Measurements from ENCODE around the gene PTPRN2.

PTPRN2 gene

DNA sequence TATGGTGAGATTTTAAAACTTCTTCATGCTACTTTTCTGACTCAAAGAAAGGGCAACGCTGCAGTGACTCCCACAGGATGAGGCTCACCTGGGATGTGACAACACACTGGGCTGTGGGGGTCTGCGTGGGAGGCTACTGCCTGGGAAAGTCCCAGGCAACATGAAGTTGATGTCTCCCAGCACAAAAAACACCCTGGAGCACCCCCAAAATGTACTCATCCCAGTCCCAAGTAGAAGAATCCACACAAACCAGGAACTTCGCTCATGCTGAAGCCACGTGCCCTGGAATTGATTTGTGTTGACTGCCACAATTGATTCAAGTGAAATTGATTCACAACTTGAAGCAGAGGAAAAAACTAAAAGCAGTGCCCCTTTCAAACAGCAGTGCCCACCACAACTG lies 24.9 kb upstream of the PTPRN2 start:
- TF ChIP-seq POLR2A (IDR thresholded peaks at IDR 0.05; ENCODE audit: extremely low read depth, insufficient read length) (no peak), MYC (IDR thresholded peaks at IDR 0.05; ENCODE audit: low read depth, low read length) (no peak)
- TF ChIP-seq, protein P1, sequence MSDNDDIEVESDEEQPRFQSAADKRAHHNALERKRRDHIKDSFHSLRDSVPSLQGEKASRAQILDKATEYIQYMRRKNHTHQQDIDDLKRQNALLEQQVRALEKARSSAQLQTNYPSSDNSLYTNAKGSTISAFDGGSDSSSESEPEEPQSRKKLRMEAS (IDR thresholded peaks at IDR 0.05; ENCODE audit: low read depth, low read length) = no peak
- TF ChIP-seq, protein P2, sequence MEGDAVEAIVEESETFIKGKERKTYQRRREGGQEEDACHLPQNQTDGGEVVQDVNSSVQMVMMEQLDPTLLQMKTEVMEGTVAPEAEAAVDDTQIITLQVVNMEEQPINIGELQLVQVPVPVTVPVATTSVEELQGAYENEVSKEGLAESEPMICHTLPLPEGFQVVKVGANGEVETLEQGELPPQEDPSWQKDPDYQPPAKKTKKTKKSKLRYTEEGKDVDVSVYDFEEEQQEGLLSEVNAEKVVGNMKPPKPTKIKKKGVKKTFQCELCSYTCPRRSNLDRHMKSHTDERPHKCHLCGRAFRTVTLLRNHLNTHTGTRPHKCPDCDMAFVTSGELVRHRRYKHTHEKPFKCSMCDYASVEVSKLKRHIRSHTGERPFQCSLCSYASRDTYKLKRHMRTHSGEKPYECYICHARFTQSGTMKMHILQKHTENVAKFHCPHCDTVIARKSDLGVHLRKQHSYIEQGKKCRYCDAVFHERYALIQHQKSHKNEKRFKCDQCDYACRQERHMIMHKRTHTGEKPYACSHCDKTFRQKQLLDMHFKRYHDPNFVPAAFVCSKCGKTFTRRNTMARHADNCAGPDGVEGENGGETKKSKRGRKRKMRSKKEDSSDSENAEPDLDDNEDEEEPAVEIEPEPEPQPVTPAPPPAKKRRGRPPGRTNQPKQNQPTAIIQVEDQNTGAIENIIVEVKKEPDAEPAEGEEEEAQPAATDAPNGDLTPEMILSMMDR (IDR thresholded peaks at IDR 0.05; ENCODE audit: low read depth, low read length) = no peak
- no peak for DNase-seq (ENCODE audit: low read depth)
- H3K4me3 ChIP-seq (ENCODE audit: low read depth, low read length) = no peak overlapping the region

DNA sequence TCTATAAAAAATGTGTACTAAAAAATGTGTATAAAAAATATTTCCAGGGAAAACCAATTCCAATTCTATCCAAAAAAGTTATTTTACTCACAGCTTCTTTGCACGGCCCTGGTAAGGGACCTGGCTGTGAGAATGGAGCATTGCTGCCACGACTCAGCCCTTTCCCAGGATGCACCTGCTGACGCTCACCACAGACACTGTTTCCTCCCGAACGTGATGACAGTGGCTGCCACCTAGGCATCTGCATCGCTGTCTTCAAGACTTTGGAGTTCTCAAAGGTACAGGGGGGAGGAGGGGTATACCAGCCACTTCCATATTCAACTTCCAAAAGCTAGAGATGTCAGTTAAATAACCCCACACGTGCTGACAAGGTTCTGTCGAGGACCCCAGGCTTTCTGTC lies 23.9 kb upstream of the PTPRN2 start:
- TF ChIP-seq, protein P1 (IDR thresholded peaks at IDR 0.05; ENCODE audit: low read depth, low read length) = no peak
- TF ChIP-seq MYC (IDR thresholded peaks at IDR 0.05; ENCODE audit: low read depth, low read length) = no peak
- TF ChIP-seq, protein P2 (IDR thresholded peaks at IDR 0.05; ENCODE audit: low read depth, low read length) = no peak
- H3K4me3 ChIP-seq (ENCODE audit: low read depth, low read length) = no peak overlapping the region
- DNase-seq (ENCODE audit: low read depth) = no peak

- TF ChIP-seq, protein P1 (IDR thresholded peaks at IDR 0.05; ENCODE audit: low read depth, low read length) = 0 out of 2 replicates have a peak, but pooled peaks have one; percentile 20
- TF ChIP-seq, protein P2 (IDR thresholded peaks at IDR 0.05; ENCODE audit: low read depth, low read length) = no peak
- H3K4me3 ChIP-seq (ENCODE audit: low read depth, low read length) = no peak overlapping the region
- peak; percentile 76 for DNase-seq (ENCODE audit: low read depth)
Measured at GRCh38 chr7:158609313-158609974, 21.8 kb upstream of the PTPRN2 start.

- TF ChIP-seq, protein P2 (IDR thresholded peaks at IDR 0.05; ENCODE audit: low read depth, low read length) = no peak
- TF ChIP-seq MYC (IDR thresholded peaks at IDR 0.05; ENCODE audit: low read depth, low read length) (no peak), POLR2A (IDR thresholded peaks at IDR 0.05; ENCODE audit: extremely low read depth, insufficient read length) (no peak)
- TF ChIP-seq, protein P1 (IDR thresholded peaks at IDR 0.05; ENCODE audit: low read depth, low read length) = no peak
- no peak overlapping the region for H3K4me3 ChIP-seq (ENCODE audit: low read depth, low read length)
- DNase-seq (ENCODE audit: low read depth) = no peak
Measured at GRCh38 chr7:158607563-158607962, 19.9 kb upstream of the PTPRN2 start.

- H3K4me3 ChIP-seq (ENCODE audit: low read depth, low read length) = no peak overlapping the region
- TF ChIP-seq, protein P1 (IDR thresholded peaks at IDR 0.05; ENCODE audit: low read depth, low read length) = no peak
- TF ChIP-seq, protein P2 (IDR thresholded peaks at IDR 0.05; ENCODE audit: low read depth, low read length) = no peak
- no peak for TF ChIP-seq POLR2A (IDR thresholded peaks at IDR 0.05; ENCODE audit: extremely low read depth, insufficient read length)
- TF ChIP-seq MYC (IDR thresholded peaks at IDR 0.05; ENCODE audit: low read depth, low read length) = no peak
- DNase-seq (ENCODE audit: low read depth) = no peak
Measured at GRCh38 chr7:158606671-158607424, 19.2 kb upstream of the PTPRN2 start.
